Dendritic cell treated with granulocyte-macrophage colony-stimulating factor and Interleukin-4, amounts not matched to agents 40 ng/mL and 50 ng/mL, for 4 days (primary cell): Measurements from ENCODE around the gene PLD5.
"Not testable (repeated sequence)": the region's sequence is repeated elsewhere in the genome, so short reads cannot be mapped to it uniquely, and the experiment has no call there.

Experiments used
- H3K27ac Mint-ChIP-seq: one replicate; pipeline ENCODE4 v1.8.0; 2022; ENCODE audit warnings: mild to moderate bottlenecking, mixed read lengths
- H3K27me3 Mint-ChIP-seq: one replicate; pipeline ENCODE4 v1.8.0; 2022; ENCODE audit warnings: mild to moderate bottlenecking, mixed read lengths
- H3K36me3 Mint-ChIP-seq: one replicate; pipeline ENCODE4 v1.8.0; 2022; ENCODE audit warnings: low read depth, mixed read lengths
- H3K4me1 Mint-ChIP-seq: one replicate; pipeline ENCODE4 v1.8.0; 2022; ENCODE audit warnings: low read depth, mixed read lengths
- H3K4me3 Mint-ChIP-seq: one replicate; pipeline ENCODE4 v1.8.0; 2022; ENCODE audit warnings: mild to moderate bottlenecking, moderate library complexity, mixed read lengths
- H3K9me3 Mint-ChIP-seq: one replicate; pipeline ENCODE4 v1.8.0; 2022; ENCODE audit warnings: mixed read lengths
- intact Hi-C: fragments of 100-400 bp; cut with micrococcal nuclease; formaldehyde crosslinking; loops from one replicate; pipeline ENCODE4 v1.15.0; 2022

The PLD5 gene

GRCh38 chr1:242139986-242140385 lies 384.5 kb downstream of the PLD5 start:
- Mint-ChIP-seq H3K4me3 (no peak overlapping the region), H3K9me3 (no peaks in the 10 kb centered on the region), H3K36me3 (no peaks in the 10 kb centered on the region), H3K4me1 (peaks cover 8% of the 10 kb centered on the region), H3K27me3 (no peaks in the 10 kb centered on the region), H3K27ac (no peak overlapping the region)
- intact Hi-C loops, result no loop called here

- H3K27ac Mint-ChIP-seq, result no peak overlapping the region
- no peaks in the 10 kb centered on the region for H3K9me3 Mint-ChIP-seq
- H3K36me3 Mint-ChIP-seq, result no peaks in the 10 kb centered on the region
- H3K4me3 Mint-ChIP-seq, result no peak overlapping the region
- peaks cover 8% of the 10 kb centered on the region for H3K4me1 Mint-ChIP-seq
- intact Hi-C loops, result no loop called here
- H3K27me3 Mint-ChIP-seq, result no peaks in the 10 kb centered on the region
Measured at GRCh38 chr1:242139442-242139841, 385.1 kb downstream of the PLD5 start.

GRCh38 chr1:242133796-242134195 lies 390.7 kb downstream of the PLD5 start:
- intact Hi-C loops, result no loop called here
- no peaks in the 10 kb centered on the region for H3K27me3 Mint-ChIP-seq
- H3K4me1 Mint-ChIP-seq, result peaks cover 9% of the 10 kb centered on the region
- H3K36me3 Mint-ChIP-seq, result no peaks in the 10 kb centered on the region
- H3K27ac Mint-ChIP-seq, result no peak overlapping the region
- peaks cover 15% of the 10 kb centered on the region for H3K9me3 Mint-ChIP-seq
- no peak overlapping the region for H3K4me3 Mint-ChIP-seq

GRCh38 chr1:242133351-242133750 lies 391.1 kb downstream of the PLD5 start:
- no peaks in the 10 kb centered on the region for H3K36me3 Mint-ChIP-seq
- no peaks in the 10 kb centered on the region for H3K27me3 Mint-ChIP-seq
- intact Hi-C loops, result no loop called here
- peaks cover 9% of the 10 kb centered on the region for H3K4me1 Mint-ChIP-seq
- H3K4me3 Mint-ChIP-seq, result no peak overlapping the region
- peaks cover 15% of the 10 kb centered on the region for H3K9me3 Mint-ChIP-seq
- no peak overlapping the region for H3K27ac Mint-ChIP-seq

GRCh38 chr1:242132121-242132817 lies 392.2 kb downstream of the PLD5 start:
- H3K27me3 Mint-ChIP-seq, result no peaks in the 10 kb centered on the region
- intact Hi-C loops, result no loop called here
- H3K4me1 Mint-ChIP-seq, result peaks cover 9% of the 10 kb centered on the region
- peaks cover 15% of the 10 kb centered on the region for H3K9me3 Mint-ChIP-seq
- no peak overlapping the region for H3K4me3 Mint-ChIP-seq
- H3K27ac Mint-ChIP-seq, result no peak overlapping the region
- no peaks in the 10 kb centered on the region for H3K36me3 Mint-ChIP-seq

- peaks cover 15% of the 10 kb centered on the region for H3K9me3 Mint-ChIP-seq
- intact Hi-C loops, result no loop called here
- H3K27me3 Mint-ChIP-seq, result no peaks in the 10 kb centered on the region
- no peak overlapping the region for H3K4me3 Mint-ChIP-seq
- H3K4me1 Mint-ChIP-seq, result peaks cover 8% of the 10 kb centered on the region
- H3K36me3 Mint-ChIP-seq, result no peaks in the 10 kb centered on the region
- no peak overlapping the region for H3K27ac Mint-ChIP-seq
Measured at GRCh38 chr1:242128951-242129502, 395.5 kb downstream of the PLD5 start.

- H3K9me3 Mint-ChIP-seq, result no peaks in the 10 kb centered on the region
- no peaks in the 10 kb centered on the region for H3K27me3 Mint-ChIP-seq
- no peak overlapping the region for H3K4me3 Mint-ChIP-seq
- intact Hi-C loops, result no loop called here
- H3K36me3 Mint-ChIP-seq, result no peaks in the 10 kb centered on the region
- H3K4me1 Mint-ChIP-seq, result no peaks in the 10 kb centered on the region
- no peak overlapping the region for H3K27ac Mint-ChIP-seq
Measured at GRCh38 chr1:242120432-242120831, 404.1 kb downstream of the PLD5 start.

GRCh38 chr1:242100921-242101320 lies 423.6 kb downstream of the PLD5 start:
- H3K4me1 Mint-ChIP-seq, result no peaks in the 10 kb centered on the region
- H3K27ac Mint-ChIP-seq, result no peak overlapping the region
- H3K27me3 Mint-ChIP-seq, result no peaks in the 10 kb centered on the region
- no peaks in the 10 kb centered on the region for H3K9me3 Mint-ChIP-seq
- H3K36me3 Mint-ChIP-seq, result no peaks in the 10 kb centered on the region
- intact Hi-C loops, result no loop called here
- no peak overlapping the region for H3K4me3 Mint-ChIP-seq

- H3K36me3 Mint-ChIP-seq, intact Hi-C loops: not testable (repeated sequence)
Measured at GRCh38 chr1:242097283-242097682, 427.2 kb downstream of the PLD5 start.

GRCh38 chr1:242093116-242093515 lies 431.4 kb downstream of the PLD5 start:
- no peaks in the 10 kb centered on the region for H3K4me1 Mint-ChIP-seq
- H3K27me3 Mint-ChIP-seq, result no peaks in the 10 kb centered on the region
- no peak overlapping the region for H3K4me3 Mint-ChIP-seq
- H3K27ac Mint-ChIP-seq, result no peak overlapping the region
- intact Hi-C loops, result no loop called here
- no peaks in the 10 kb centered on the region for H3K9me3 Mint-ChIP-seq
- no peaks in the 10 kb centered on the region for H3K36me3 Mint-ChIP-seq

More at GRCh38 chr1:242097283-242097682, 427.2 kb downstream of the PLD5 start:
- not testable (repeated sequence) for H3K27me3 Mint-ChIP-seq, H3K4me3 Mint-ChIP-seq, H3K27ac Mint-ChIP-seq, H3K4me1 Mint-ChIP-seq, H3K9me3 Mint-ChIP-seq

- Mint-ChIP-seq H3K27me3 (no peaks in the 10 kb centered on the region), H3K9me3 (no peaks in the 10 kb centered on the region), H3K4me3 (no peak overlapping the region), H3K27ac (no peak overlapping the region), H3K4me1 (no peaks in the 10 kb centered on the region), H3K36me3 (no peaks in the 10 kb centered on the region)
- intact Hi-C loops, result no loop called here
Measured at GRCh38 chr1:242089911-242090310, 434.6 kb downstream of the PLD5 start.

- Mint-ChIP-seq H3K27ac (no peak overlapping the region), H3K4me3 (no peak overlapping the region), H3K36me3 (no peaks in the 10 kb centered on the region), H3K27me3 (no peaks in the 10 kb centered on the region), H3K9me3 (no peaks in the 10 kb centered on the region), H3K4me1 (no peaks in the 10 kb centered on the region)
- intact Hi-C loops, result no loop called here
Measured at GRCh38 chr1:242088875-242089274, 435.6 kb downstream of the PLD5 start.

- Mint-ChIP-seq H3K9me3 (no peaks in the 10 kb centered on the region), H3K27me3 (no peaks in the 10 kb centered on the region), H3K36me3 (no peaks in the 10 kb centered on the region), H3K27ac (no peak overlapping the region), H3K4me1 (no peaks in the 10 kb centered on the region), H3K4me3 (no peak overlapping the region)
- intact Hi-C loops, result no loop called here
Measured at GRCh38 chr1:242086706-242087105, 437.8 kb downstream of the PLD5 start.

GRCh38 chr1:242086093-242086492 lies 438.4 kb downstream of the PLD5 start:
- Mint-ChIP-seq H3K9me3 (no peaks in the 10 kb centered on the region), H3K4me3 (no peak overlapping the region), H3K4me1 (no peaks in the 10 kb centered on the region), H3K36me3 (no peaks in the 10 kb centered on the region), H3K27ac (no peak overlapping the region), H3K27me3 (no peaks in the 10 kb centered on the region)
- intact Hi-C loops, result no loop called here

GRCh38 chr1:242083742-242084141 lies 440.8 kb downstream of the PLD5 start:
- no peaks in the 10 kb centered on the region for H3K9me3 Mint-ChIP-seq
- no peak overlapping the region for H3K4me3 Mint-ChIP-seq
- no peaks in the 10 kb centered on the region for H3K4me1 Mint-ChIP-seq
- H3K36me3 Mint-ChIP-seq, result no peaks in the 10 kb centered on the region
- intact Hi-C loops, result no loop called here
- no peaks in the 10 kb centered on the region for H3K27me3 Mint-ChIP-seq
- no peak overlapping the region for H3K27ac Mint-ChIP-seq
